Stimulated activated CD8-positive, alpha-beta memory T cell treated with anti-CD3 and anti-CD28 coated beads, Interleukin-4, amount 100 ng/mL, for 24 hours (primary cell): ENCODE data around the gene SOX5.

ENCODE experiments used
- DNase-seq: peaks from one replicate; pipeline ENCODE4 v3.0.0-alpha.2; 2020; ENCODE audit warnings: low read depth

The SOX5 gene

DNA sequence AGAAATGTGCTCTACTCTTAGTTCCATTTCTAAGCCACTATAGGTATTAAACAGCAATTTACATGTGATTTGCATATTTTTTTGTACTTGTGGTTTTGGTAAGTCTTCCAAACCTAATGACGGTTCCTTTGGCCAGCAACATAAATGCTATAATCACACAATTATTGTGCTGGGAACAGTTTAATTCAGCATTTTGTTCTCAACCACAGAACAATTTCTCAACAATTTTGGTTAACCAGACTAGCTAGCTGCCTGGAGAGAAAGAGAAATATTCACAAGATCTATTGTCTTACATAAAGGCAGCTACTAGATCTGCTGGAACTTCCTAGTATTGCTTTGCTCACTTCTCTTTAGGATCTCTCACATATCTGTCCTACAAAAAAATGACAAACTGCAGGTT, 265.3 kb downstream of the SOX5 start:
- DNase-seq, result no peak

DNA sequence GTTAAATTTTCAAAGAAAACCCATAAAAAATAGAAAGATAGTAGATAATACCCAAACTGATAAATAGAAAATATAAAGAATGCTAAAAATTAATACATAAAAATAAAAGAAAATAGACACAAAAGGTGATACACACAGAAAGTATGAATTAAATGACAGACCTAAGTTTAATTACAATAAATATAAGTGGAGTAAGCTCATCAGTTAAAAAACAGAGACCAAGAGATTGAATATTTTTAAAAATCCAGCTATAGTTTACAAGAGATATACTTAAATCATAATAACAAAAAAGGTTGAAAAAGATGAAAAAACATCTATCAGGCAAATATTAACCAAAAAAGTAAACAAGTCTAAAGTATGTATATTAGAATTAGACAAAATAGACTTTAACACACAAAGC, 268.2 kb downstream of the SOX5 start:
- DNase-seq, result no peak

DNA sequence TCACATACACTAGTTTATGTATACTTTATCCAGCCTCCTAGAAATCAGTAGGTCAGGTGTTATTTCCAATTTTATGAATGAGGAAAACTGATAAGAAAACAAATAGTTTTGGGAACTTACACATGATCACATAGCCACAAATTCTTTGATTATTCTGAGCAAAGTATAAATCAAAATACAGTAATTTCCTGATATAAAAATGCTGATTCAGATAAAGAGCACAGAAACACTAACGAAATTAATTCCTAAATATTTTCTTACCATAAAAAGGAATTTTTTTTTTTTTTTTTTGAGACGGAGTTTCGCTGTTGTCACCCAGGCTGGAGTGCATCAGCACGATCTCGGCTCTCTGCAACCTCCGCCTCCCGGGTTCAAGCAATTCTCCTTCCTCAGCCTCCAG, 275.4 kb downstream of the SOX5 start:
- no peak for DNase-seq

DNA sequence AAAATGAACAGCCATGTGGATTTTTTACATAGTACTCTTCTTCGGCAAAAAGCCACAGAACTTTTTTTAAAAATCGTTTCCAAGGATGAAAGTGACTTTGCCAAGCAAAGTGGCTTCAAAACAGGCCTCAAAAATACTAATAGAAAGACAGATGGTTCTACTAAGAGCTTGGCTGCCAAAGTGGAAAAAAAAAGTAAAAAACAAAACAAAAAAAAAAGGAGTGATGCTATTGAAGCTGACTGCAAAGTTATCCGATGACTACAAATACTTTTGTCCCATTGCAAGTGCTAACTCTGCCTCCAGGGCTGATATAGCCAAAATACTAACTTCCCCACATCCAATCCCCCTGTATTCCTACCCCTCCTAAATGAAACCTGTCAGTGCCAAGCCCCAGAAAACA, 277.6 kb downstream of the SOX5 start:
- DNase-seq, result no peak

DNA sequence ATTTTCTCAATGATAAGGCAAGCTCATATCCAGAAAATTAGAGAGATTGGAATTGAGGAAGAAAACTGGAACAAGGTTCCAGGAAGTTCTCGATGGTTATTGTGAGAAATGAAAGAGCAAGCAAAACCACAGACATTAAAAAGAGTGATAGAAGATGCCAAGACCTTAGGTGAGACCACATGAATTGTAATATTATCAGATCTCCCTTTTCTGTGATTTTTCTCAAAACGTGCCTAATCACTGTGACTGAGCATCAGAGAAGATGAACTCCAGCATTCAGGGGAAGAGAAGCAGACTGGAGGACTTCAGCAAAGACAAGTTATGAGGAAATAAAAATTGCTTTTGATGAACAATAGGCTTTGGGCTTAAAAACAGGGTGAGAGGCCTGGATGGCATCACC, 278.8 kb downstream of the SOX5 start:
- DNase-seq, result no peak

DNA sequence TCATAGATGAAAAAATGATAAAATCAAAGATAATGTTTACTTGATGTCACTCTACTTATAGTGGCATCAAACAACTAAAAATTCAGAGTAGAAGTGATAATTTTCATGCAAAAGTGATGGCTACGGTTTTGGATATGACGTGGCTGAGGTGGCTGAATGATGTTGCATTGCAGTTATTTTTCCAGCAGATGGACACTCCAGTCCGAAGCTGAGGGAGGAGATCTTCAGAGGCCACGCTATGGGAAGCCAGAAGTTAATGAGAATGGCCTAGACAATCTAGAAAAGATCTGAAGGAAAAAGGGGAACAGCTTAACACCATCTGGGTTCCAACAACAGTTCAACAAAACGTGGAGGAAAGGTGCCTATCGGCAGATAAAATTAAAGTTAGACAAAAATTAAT, 279.8 kb downstream of the SOX5 start:
- DNase-seq, result no peak

DNA sequence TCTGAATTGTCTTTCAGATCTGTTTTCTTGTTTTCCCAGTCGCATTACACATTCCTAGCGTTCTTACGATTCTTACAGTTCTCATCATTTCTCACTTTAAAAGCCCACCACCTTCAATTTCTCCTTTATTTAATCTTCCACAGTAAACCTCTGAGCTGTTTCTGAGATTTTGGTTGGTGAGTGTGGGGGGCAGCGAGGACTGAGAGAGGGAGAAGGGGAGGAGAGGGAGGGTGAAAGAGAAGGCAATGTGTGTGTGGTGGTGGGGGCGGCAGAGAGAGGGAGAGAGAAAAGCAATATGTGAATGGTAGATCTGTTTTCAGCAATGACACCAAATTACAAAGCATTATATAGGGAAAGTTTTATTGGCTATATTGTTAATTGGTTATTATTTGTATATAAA, 282.6 kb downstream of the SOX5 start:
- DNase-seq, result no peak

DNA sequence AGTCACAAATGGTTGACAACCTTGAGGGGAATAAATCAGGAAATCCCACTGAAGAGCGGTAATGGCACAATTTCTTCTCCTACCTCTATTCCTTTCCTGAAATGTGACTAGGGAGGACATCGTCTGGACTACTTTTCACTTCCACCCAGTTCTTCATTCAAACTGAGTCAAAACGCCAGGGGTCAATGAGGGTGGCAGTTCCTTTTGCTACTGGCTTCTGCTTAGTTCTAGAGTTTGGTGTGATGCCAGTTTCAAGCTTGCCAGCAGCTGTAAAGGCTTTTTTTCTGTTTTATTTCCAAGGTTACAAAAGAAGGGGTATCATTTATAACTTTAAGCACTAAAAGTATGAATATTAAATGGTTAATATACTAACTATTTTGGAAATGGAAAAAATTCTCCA, 286.5 kb downstream of the SOX5 start:
- no peak for DNase-seq

DNA sequence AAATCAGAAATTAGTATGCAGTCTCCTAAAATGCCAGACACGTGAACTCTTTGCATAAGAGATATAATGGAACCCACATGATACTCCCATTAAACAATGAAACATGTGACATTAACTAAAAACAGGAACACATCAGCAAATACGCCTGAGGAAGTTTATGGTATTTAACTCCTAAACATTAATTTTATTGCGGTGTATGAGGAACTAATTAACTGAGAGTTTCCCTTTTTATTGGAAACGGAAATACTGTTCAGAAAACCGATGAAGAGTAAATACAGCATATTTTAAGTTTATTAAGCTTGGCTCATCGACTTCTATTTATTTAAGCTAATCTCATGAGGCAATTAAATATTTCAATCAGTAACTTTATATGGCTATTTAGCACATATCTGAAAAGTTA, 290.3 kb downstream of the SOX5 start:
- DNase-seq, result no peak

DNA sequence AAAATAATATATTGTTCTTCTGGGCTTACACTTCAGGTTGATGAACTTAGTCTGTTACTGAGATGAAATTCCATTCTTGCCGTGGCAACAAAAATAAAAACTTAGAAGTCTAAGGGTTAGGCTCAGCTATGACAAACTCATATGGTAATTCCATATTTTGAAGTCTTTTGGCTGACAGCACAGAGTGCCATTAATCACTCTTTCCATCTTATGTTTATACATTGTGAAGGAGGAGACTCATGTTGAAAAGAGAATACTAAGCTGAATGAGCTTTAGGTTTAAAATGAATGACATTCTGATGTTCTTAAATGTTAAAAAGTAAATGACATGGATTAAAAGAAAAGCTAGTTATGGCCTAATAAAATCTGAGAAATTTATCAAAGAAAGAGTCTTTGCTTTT, 291.9 kb downstream of the SOX5 start:
- DNase-seq, result no peak

DNA sequence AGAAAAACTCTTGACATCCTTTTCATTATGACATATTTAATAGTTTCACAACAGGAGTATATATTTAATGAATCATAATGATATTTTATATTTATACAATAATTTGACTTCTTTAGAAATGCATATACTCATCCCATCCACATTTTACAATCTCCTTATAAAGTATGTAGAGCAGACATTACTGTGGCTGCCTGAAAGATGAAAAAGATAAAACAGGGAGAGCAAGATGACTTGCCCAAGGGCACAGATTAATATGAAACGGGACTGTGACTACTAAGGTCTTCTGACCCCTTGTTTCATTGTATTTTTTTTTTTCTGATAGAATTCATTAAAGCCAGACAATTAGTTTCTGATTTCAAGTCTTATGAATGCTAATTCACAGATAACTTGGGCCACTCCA, 293.6 kb downstream of the SOX5 start:
- DNase-seq, result no peak

DNA sequence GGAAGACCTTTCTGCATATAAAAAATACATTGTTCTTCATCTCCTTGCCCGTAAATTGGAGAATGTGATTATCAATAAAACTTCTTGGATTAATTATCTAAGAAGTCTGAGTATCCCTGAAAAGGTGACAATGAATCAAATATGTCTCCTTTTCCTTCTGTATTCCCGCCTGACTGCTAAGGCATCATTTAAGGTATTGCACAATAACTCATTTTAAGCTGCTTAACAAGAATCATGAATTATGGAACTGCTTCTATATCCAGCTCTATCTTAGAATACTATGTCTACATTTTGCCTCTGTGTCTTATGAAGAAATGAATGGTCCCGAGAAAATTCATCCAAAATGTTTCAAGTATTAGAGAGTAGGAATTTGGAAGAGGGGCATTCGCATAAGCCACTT, 294.4 kb downstream of the SOX5 start:
- no peak for DNase-seq

DNA sequence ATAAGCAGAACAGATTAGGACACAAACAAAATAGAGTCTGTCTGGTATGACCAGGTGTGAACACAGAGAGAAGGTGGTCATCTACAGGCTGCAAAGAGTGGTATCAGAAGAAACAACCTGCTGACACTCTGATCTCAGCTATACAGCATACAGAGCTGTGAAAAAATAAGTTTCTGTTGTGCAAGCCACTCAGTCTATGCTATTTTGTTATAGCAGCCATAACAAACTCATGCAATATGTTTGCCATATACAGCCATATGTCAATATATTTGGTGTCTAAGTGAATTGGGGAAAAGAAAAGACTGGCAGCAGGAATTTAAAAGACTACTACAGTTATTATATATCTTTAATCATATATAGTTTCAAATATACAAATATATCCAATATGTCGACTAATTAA, 300.9 kb downstream of the SOX5 start:
- DNase-seq, result no peak

DNA sequence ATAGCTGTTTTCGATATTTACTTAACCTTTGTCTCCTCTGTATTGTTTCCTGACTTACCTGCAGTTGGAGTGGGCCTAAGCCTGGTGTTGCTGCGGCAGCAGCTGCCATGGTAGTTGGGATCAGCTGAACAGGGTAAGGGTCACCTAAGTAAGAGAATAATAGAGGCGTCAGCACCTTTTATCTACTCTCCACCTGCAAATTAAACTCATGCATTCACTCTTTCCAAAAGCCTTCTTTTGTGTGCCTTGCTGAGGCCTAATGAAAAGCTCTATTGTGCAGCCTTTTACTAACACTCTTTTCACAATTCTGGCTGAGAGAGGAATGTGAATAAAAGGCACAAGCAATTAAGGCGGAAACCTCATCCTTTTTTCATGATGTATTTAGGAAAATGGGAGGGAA, 308.7 kb downstream of the SOX5 start:
- no peak for DNase-seq

DNA sequence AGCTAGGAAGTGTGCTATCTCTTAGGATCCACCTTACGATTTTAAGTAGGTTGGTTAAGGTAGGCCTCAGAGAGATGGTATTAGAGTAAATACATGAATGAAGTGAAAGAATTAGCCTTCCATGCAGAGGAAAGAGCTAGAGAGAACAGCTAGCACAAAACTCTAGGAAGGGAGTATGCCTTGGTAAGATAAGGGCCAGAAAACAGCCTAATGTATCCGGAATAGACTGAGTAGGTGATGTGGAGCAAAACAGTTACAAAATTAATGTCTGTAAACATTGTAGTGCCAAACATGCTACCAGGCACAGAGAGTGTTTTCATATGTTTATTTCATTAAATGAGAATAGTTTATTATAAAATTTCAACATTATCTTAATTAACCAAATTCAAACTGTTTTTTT, 315.1 kb downstream of the SOX5 start:
- DNase-seq, result no peak

DNA sequence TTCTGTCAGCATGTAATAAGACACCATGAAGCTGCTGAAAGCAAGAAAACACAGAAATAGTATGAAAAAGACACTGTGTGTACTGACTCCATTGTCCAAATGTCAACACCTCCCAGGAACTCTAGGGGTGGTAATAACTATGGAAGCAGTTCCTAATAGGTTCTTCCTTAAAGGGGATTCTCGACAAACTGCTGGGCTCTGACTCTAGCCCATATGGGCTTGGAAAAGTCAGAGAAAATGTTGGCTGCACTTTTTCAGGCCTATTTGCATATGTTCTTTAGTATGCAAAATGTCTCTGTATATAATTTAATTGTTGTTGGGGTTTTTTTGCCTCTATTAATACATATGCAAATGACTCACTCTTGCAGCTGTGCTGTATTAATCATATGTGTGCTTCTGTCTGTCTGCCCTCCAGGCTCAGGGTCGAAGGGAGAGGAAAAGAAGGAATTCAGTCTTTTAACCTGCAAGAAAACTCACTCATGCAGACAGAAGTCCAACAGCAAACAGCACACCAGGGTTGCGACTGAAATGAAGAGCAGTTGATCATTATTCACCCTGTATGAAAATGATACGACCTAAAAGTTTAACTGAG, 317.6 kb downstream of the SOX5 start:
- no peak for DNase-seq

DNA sequence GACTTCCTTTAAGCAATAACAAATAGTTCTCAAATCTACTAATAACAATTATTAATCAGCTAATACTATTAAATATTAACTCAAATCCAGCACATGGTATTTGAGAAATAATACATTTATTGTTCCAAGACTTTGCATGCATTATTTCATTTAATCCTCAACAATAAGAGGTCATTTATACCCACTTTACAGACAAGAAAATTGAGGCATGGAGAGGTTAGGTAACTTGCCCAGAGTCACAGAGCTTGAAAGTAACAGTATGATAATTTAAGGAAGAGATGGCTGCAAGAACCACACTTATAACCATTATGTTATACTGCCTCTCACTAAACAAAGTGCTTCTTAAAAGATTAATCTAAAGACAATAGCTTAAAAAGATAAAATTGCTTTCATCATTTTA, 318.9 kb downstream of the SOX5 start:
- no peak for DNase-seq

DNA sequence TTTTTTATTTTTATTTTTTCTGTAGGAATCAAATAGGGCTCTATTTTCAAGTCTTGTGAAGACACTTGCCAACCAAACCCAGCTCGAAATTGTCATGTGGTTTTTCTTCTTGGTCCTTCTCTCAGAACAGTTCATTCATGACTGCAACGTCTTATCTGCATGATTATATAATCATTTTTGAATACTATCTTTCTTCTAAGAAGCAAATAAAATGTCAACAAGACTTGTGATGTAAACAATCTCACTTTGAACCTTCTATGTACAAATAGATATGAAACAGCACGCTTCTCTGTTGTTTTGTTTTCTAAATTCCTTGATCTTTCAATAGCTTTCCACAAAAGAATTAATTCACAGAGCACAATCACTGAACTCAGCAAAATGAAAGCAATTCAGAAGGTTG, 320.7 kb downstream of the SOX5 start:
- no peak for DNase-seq

DNA sequence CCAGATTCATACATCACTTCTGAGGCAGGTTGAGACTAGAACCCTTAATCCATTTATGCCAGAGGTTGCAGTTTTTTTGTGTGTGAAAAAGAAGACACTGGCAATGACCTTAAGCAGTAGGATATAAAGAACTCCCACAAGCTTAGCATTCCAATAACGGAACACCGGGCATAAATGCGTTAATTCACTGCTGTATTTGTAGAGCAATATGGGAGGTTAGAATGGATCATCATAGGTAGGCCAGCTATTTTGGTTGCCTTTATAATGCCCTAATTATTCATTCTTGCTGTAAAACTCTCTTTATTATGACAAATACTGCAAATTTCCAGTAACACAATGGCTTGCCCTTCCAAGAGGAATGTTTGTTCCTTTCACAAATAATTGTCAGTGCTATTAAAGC, 322.7 kb downstream of the SOX5 start:
- DNase-seq, result no peak

DNA sequence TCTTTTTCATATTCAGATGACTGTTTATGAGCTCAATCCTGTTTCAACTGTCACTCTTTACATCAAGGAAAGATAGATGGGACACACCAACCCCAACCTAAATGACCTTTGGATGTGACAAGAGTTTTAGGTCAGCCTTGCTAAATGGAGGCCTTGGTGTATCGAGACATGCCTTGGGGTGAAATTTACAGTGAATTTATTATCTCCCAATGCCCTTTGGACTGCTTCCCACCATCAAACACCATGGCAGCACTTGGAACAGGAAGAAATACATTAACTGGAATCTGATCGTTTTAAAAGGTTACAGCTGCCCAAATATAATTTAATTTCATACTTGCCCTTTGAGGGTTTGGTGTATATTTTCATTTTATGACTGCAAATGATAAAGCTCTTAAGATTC, 327.6 kb downstream of the SOX5 start:
- DNase-seq, result no peak

DNA sequence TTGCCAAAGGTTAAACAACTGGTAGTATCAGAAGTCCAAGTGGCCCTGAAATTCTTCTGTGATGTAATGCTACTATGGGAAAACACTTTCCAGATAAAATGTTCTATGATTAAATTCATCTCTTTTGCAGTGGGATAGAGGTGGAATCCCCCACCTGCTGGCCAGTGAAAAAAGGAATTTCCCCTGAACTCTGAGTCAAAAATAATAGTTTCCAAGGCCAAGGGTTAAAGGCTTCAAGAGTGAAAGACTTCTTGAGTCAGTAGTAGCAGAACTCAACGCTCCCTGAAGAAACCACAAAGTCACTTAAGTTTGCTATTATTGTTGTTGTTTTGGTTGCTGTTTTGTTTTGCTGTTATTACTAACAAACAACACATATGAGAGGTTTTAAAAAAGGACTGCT, 330.8 kb downstream of the SOX5 start:
- DNase-seq, result no peak

DNA sequence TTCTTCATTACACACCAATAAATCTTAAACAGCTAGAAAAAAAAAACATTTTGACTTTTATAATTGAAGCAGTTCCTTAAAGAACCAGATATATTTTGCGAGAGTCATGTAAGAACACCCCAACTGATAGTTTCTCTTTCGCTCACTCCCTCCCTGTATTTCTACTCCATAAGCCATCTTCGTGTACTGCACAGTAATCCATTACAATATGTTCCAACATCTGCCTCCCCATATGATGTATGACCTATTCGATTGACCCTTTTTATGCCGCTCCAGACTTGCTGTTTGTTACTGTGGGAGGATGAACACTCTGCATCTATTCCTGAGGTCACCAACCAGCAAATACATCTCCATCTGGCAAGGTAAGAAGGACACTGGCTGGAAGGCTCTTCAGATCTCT, 331.7 kb downstream of the SOX5 start:
- DNase-seq, result no peak

DNA sequence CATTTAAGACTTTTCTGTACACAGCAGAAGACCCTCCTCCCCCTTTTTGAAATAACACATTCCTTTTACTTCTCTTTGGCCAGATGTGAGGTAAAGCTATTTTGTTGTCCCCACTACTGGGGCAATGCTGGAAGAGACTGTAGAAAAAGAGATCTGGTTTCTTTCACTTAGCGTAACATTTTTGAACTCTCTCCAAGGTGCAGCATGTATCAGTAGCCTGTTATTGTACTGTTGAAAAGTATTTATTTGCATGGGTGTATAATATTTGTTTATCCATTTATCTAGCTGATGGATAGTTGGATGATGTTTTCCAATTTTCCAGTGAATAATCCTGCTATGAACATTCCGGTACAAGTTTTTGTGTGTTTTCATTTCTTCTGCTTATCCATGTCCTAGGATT, 335.2 kb downstream of the SOX5 start:
- no peak for DNase-seq

DNA sequence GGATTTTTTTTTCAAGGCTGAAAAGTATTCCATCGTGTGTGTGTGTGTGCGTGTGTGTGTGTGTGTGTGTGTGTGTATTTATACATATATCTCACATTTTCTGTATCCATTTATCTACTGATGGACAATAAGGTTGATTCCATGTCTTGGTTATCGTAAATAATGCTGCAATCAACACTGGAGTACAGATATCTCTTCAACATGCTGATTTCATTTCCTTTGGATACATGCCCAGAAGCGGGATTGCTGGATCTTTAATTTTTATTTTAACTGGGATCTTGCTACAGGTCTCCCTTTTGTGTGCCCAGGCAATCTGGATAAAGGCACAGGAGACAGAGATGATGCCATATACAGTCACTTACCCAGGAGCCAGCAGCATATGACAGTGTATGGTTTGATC, 338.1 kb downstream of the SOX5 start:
- DNase-seq, result no peak

DNA sequence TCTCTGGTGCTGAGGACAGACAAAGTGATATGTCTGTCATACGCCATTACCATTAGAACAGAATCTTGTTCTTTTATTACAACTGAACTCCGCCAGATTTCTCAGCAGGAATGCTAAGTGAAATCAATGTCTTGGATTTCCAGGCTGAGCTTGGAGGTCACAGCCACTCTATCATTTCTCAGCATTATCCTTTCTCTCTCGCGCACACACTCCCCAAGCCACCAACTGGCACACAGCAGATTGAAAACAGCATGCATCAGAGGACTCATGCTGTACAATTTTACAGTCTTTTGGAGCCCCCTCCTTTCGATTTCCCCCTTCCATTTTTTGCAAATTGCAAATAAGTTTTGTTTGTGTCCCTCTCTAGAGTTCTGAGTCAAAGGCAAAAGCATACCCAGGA, 348.6 kb downstream of the SOX5 start:
- no peak for DNase-seq
